ENCODE data around the gene TGM5.
"Not testable (repeated sequence)": the region's sequence is repeated elsewhere in the genome, so short reads cannot be mapped to it uniquely, and the experiment has no call there.

TGM5 gene

DNA sequence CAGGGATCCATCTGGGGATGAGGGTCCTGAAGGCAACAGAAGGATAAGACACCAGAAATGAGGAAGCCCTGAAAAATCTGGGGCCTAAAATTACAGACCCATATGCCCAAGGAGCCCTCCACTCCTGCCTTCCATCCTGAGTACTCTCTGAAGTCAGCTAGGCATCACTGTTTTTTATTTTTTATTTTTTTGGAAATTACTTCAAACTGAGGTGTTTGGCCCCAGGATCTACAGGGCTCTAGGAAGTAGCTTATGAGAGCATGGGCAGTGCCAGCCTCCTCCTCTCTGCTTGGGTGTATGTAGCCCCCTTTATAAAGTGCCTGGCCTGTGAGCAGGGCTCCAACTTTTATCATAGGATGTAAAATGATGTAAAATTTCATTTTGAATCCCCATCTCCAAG is 53.8 kb downstream of the TGM5 start:
- DNase-seq, result no peak

DNA sequence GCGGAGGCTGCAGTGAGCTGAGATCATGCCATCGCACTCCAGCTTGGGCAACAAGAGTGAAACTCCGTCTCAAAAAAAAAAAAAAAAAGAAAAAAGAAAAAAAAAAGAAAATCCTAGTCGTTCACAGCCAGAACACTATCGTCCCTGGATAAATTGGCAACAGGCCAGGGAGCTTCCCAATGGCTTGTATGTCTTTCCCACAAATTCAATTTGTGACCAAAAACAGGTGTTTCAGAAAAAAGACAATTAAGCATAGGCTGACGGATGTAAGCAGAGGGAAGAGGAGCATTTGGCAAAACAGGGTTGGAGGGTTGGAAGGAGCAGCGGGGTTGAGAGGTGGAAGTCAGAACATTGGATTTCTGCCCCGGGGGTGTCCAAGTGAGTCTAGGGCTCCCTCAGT is 54.4 kb downstream of the TGM5 start:
- no peak for DNase-seq

DNA sequence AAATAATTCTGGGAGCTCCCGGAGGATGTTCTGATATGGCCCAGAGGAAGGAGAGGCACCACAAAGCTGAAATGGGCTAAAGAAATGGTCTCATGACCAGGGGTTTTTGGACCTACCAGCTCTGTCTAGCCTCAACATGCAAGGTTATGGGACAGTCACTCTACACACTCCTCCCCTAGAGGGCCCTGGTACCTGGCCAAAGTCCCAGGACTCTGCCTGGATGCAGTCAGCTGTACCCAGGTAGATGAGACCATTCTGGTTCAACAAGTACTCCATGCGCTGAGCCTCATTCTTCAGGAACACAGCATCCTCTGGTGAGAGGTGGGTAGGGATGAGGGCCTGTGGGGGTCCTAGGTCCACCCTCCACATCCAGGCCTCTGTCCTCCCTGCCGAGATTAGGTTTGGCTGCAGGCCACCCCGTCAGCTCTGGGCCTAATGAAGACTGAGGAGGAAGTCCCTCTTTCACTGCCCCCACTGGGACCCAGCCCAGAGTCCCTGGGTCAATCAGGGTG is 55.4 kb downstream of the TGM5 start:
- DNase-seq, result no peak

- DNase-seq, result no peak
Measured at GRCh38 chr15:43210807-43211206, 55.9 kb downstream of the TGM5 start.

DNA sequence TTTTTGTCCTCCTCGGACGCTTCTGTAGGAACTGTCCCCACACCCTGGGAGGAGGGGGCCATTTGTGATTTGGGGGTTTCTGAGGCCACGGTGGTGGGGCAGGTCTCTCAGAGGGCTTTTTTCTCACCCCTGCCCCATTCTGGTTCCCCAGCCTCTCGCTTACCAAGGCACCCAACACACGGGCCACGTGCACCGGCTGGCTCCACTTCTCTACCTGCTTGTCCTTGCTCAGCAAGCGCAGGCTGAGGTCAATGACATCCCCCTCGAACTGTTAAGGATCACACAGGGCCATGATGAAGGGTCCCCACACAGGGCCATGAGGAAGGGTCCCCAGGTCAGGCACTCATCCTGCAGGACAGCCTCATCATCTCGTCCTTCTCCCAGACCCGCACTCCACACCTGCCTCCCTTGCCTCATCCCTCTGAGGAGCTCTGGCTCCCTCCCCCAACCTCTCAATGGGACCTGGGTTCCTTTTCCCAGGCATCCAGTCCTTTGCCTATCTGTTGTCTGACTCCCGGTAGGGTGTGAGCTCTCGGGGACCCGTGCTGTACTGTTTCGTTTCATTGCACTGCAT is 56.5 kb downstream of the TGM5 start:
- DNase-seq, result no peak

GRCh38 chr15:43209059-43209824 is 57.5 kb downstream of the TGM5 start:
- peak; percentile 6 for DNase-seq

DNA sequence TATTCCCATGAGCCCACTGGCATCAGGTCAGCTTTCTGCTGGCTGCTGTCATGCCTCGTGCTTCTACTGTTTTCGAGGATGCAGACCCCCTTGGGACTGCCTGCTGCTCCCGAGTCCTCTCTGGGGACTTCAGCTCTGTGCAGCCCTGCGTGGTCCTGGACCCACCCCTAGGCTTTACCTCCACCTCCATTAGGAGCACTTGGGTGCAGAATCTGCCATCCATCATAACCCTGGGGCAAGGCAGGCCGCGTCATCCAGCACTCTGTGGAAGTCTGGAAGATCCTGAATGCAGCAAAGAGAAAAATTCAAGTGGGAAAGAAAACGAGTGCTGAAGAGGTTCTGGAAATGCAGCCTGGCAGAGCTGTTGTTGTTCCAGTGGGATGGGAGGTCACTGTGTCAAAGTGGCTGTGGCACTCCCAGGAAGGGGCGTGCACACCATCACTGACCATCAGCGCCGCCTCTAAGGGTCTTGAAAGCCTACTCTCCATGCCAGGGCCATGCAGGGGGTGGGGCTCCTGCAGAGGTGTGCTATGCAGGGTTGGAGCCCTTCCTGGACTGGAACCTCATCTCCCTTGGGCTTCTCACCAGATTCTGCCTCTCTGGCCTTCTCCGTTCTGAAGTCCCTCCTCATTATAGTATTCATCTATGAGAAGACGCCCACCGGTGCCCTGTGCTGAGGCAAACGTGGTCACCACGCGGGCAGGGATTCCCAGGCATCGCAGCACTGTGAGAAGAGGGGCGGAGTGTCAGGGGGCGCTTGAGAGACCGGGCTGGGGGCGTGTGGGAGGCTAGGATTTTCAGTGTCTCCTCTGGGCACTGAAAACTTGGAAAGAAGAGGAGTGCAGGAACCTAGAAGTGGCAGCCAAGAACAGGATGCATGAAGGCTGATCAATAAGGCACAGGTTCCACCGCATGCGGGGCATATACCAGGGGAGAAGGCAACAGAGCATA is 58.4 kb downstream of the TGM5 start:
- DNase-seq, result no peak

- DNase-seq, result no peak
Measured at GRCh38 chr15:43207024-43207423, 59.7 kb downstream of the TGM5 start.

DNA sequence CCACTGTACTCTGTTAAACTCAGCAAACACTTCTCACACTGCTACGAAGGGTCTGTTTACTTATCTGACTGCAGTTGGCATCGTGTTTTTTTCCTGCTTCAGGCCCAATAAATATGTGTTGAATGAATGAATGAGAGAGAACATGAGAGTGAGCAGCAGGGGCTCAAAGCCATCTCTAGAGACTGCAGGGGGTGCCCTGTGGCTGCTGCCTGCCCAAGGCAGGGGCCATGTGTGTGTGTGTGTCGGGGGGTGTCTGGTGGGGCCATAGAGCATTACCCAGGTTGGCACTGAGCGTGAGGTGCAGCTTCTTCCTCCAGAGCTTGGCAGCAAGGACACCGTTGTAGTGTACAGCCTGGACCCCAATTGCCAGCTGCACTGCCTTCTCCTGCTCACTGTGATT is 60.7 kb downstream of the TGM5 start:
- DNase-seq, result no peak

DNA sequence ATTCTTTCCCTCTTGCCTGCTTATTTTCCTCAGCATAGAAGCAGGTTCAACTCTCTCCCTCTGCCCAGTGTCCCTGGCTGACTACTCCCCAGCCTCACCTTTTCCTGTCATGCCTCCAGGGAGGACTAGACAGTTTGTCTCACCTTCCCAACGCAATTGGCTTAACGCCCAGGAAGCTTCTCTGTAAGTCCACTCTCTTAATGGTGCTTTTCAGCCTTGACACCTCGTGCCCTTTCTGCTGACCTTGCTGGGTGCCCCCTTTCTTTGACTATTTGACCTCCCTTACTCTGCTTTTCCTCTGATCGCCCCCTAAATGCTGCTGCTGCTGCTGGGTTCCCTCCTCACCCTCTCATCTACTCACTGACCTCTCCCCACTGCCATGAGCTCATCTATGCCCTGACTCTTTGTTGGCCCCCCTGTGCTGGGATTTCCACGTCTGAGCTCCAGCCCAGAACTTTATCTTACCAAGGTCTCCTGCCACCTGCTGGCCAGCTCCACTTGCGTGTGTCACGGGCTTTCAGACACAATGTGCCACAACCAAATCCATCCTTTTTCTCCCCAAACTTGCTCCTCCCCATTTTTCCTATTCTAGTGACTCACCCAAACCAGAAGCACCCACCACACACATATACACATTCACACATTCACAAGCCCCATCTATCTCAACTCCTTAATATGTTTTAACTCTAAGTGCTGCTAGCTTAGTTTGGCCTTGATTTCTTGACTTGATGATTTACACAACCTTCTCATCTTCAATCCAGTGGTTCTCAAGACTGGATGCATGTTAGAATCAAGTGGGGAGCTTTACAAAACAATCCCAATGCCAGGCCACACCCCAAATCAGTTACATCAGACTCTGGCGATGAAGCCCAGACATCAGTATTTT is 62.5 kb downstream of the TGM5 start:
- no peak for DNase-seq

DNA sequence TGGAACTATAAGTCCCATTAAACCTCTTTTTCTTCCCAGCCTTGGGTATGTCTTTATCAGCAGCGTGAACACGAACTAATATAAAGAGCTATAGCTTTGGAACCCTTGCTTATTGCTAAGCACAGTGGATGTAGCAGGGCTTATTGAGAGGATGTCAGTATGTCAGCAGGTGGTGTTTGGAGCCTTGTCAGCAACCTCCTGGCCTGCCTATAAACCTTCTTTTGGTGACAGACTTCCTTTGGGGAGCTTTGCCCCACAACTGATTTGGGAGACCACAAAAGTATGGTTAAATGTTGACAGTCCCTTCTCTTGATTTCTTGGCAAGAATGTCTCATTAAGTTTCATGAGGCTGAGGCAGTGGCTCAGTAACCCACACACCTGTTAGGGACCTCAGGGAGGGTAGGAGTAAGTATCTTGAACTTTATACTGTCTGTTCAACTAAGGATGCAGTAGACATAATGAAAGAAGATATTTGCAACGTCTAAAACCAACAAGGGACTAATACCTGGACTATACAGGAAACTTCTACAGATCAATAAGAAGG is 66.7 kb downstream of the TGM5 start:
- DNase-seq, result no peak

GRCh38 chr15:43198992-43199391 is 67.7 kb downstream of the TGM5 start:
- no peak for DNase-seq

GRCh38 chr15:43198556-43198955 is 68.2 kb downstream of the TGM5 start:
- not testable (repeated sequence) for DNase-seq

GRCh38 chr15:43197773-43198172 is 69.0 kb downstream of the TGM5 start:
- not testable (repeated sequence) for DNase-seq

- no peak for DNase-seq
Measured at GRCh38 chr15:43196760-43197548, 69.8 kb downstream of the TGM5 start.

DNA sequence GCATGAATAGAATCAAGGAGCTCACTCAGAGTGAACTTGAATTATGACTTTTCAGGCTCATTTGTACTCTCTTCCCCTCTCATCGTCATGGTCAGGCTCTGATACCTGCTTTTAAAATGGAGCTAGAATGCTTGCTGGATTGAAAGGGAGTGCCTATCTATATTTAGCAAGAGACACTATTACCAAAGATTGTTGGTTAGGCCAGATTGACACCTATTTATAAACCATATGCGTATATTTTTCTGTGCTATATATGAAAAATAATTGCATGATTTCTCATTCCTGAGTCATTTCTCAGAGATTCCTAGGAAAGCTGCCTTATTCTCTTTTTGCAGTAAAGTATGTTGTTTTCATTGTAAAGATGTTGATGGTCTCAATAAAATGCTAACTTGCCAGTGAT is 71.9 kb downstream of the TGM5 start:
- no peak for DNase-seq

- DNase-seq, result no peak
Measured at GRCh38 chr15:43193710-43194109, 73.0 kb downstream of the TGM5 start.

DNA sequence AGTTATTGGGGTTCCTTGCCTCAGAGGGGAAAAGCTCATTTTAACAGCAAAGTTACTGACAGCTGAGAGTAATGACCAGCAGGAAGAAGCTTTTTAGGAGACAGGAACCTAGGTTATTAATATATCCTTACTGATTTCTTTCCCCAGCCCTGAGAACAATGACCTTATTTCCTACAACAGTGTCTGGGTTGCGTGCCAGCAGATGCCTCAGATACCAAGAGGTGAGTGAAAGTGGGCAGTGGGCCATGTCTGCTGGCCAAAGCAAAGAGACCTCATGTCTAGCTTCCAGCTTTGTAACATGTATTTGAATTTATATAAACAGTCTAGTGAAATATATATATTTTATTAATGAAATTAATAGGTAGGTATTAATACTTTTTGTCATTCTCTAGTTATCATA is 76.5 kb downstream of the TGM5 start:
- DNase-seq, result no peak

- DNase-seq, result no peak
Measured at GRCh38 chr15:43189296-43189695, 77.4 kb downstream of the TGM5 start.

DNA sequence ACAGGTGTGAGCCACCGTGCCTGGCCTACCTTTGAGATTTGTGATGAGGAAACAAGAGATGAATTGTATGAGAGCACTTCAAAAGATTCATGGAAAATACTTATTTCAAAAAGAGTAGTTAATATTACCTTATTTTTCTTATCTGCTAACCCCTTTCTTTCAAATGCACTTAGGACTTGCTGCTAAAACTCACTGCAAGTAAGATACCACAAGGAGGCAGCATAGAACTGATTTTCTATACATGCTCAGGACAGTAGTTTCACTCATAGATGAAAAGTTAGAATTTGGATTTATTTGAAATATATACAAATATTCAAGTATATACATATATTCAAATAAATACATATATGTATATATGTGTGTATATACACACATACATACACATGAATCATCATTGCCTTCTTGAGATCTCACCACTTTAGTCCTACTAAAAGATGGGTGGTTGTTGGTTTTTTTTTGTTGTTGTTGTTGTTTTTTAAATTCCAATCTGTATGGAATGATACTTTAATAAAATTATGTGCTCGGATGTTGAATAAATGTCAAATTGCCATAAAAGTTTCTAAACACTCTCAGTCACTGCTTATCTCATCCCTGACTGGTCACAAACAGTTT is 79.1 kb downstream of the TGM5 start:
- peak; percentile 1 for DNase-seq

DNA sequence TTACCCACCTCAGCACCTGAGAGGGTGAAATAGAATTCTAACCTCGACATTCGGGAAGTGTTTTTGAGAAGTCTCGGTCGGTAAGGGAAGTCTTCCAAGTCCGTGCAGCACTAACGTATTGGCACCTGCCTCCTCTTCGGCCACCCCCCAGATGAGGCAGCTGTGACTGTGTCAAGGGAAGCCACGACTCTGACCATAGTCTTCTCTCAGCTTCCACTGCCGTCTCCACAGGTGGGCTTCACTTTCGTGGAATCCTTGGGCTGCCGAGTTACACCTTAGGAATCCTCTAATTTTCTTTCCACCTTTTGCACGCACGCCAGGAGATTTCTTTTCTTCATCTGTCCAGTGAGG is 80.8 kb downstream of the TGM5 start:
- DNase-seq, result no peak

Measured in NCI-H526 treated with DMSO at 0.1 percent for 48 hours (cell line).